GM12875 (cell line): Measurements from ENCODE around the gene SLC12A5.

Source experiments
- H3K4me3 ChIP-seq: one replicate; pipeline ENCODE4 v1.5.1; 2011; ENCODE audit warnings: low read depth, low read length, control low read depth
- CTCF ChIP-seq: IDR thresholded peaks from 2 replicates; pipeline ENCODE4 v1.5.1; 2011; ENCODE audit warnings: low read depth, mild to moderate bottlenecking, control low read depth, inconsistent platforms, low read length, moderate library complexity, borderline replicate concordance; ENCODE audit not compliant: insufficient read depth

SLC12A5 gene

GRCh38 chr20:46036370-46036769, 7.4 kb downstream of the SLC12A5 start:
- no peak for TF ChIP-seq CTCF
- no peak overlapping the region for H3K4me3 ChIP-seq

GRCh38 chr20:46037036-46037435, 8.0 kb downstream of the SLC12A5 start:
- H3K4me3 ChIP-seq = no peak overlapping the region
- TF ChIP-seq CTCF = no peak

GRCh38 chr20:46040902-46041535, 12.0 kb downstream of the SLC12A5 start:
- no peak overlapping the region for H3K4me3 ChIP-seq
- no peak for TF ChIP-seq CTCF

- no peak for TF ChIP-seq CTCF
- no peak overlapping the region for H3K4me3 ChIP-seq
Observed at GRCh38 chr20:46043556-46043955, 14.5 kb downstream of the SLC12A5 start.

- no peak overlapping the region for H3K4me3 ChIP-seq
- no peak for TF ChIP-seq CTCF
Observed at GRCh38 chr20:46044896-46045295, 15.9 kb downstream of the SLC12A5 start.

- H3K4me3 ChIP-seq = no peak overlapping the region
- no peak for TF ChIP-seq CTCF
Observed at GRCh38 chr20:46046588-46047310, 17.7 kb downstream of the SLC12A5 start.

- TF ChIP-seq CTCF = no peak
Observed at GRCh38 chr20:46047821-46048220, 18.8 kb downstream of the SLC12A5 start.

More at GRCh38 chr20:46047821-46048220, 18.8 kb downstream of the SLC12A5 start:
- H3K4me3 ChIP-seq = no peak overlapping the region
